A673 (cell line): ENCODE results near the gene PXK.

ENCODE experiments used
- EZH2 ChIP-seq: fragments of 200-600 bp; sonication (generic); IDR thresholded peaks from 2 replicates; pipeline ENCODE4 v1.6.1; 2017; ENCODE audit warnings: borderline replicate concordance, low read depth, mild to moderate bottlenecking, mixed read lengths, antibody characterized with exemption, low read length; ENCODE audit not compliant: poor library complexity, severe bottlenecking
- TF ChIP-seq, protein P1 (sequence below): fragments of 300-800, 200-600 bp; sonication (generic); conservative IDR thresholded peaks from 2 replicates; pipeline ENCODE4 v1.5.1; 2017; ENCODE audit warnings: low read depth, mild to moderate bottlenecking, antibody characterized with exemption, low read length, moderate library complexity, mixed read lengths

DNA sequence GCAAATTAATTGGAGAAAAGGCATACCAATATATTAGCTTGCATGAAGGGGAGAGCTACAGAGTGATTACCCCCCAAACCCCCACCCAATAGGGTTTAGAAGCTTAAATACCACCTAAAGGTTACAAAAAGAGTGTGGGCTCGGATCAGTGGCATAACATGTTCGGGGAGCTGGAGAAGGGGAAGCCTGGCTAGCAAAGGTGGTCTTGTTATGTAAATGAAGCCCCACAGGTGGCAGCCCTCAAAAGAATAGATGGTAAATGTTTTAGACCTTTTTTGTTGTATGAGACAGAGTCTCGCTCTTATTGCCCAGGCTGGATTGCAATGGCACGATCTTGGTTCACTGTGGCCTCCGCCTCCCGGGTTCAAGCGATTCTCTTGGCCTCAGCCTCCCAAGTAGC, 10.9 kb upstream of the PXK start:
- TF ChIP-seq, protein P1, sequence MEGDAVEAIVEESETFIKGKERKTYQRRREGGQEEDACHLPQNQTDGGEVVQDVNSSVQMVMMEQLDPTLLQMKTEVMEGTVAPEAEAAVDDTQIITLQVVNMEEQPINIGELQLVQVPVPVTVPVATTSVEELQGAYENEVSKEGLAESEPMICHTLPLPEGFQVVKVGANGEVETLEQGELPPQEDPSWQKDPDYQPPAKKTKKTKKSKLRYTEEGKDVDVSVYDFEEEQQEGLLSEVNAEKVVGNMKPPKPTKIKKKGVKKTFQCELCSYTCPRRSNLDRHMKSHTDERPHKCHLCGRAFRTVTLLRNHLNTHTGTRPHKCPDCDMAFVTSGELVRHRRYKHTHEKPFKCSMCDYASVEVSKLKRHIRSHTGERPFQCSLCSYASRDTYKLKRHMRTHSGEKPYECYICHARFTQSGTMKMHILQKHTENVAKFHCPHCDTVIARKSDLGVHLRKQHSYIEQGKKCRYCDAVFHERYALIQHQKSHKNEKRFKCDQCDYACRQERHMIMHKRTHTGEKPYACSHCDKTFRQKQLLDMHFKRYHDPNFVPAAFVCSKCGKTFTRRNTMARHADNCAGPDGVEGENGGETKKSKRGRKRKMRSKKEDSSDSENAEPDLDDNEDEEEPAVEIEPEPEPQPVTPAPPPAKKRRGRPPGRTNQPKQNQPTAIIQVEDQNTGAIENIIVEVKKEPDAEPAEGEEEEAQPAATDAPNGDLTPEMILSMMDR, result no peak
- TF ChIP-seq EZH2, result no peak
